GM12878 (cell line): Measurements from ENCODE around the gene HINT3. TPM values are rescaled to one million over a fixed set of nuclear protein-coding genes. Genes with fewer than 3 reads are reported as not detected.

Source experiments
- ATF3 ChIP-seq: IDR thresholded peaks from 2 replicates; pipeline ENCODE4 v1.6.1; 2011; ENCODE audit warnings: low read depth, mild to moderate bottlenecking, low read length, moderate library complexity, borderline replicate concordance; ENCODE audit errors: extremely low read depth
- BCL3 ChIP-seq: IDR thresholded peaks from 2 replicates; pipeline ENCODE4 v1.6.1; 2011; ENCODE audit warnings: borderline replicate concordance, low read depth, mild to moderate bottlenecking, moderate library complexity, low read length; ENCODE audit not compliant: insufficient read depth, poor library complexity, severe bottlenecking
- E2F4 ChIP-seq: IDR thresholded peaks from 2 replicates; pipeline ENCODE4 v1.6.1; 2012; ENCODE audit warnings: low read depth, low read length, improper control_type of control experiment
- EGR1 ChIP-seq, 2 experiments: IDR thresholded peaks; 1 replicate in 1 of 2; 2 replicates in 1 of 2; pipeline ENCODE4 v1.6.1; 2011 to 2012; ENCODE audit warnings: low read depth in 2 of 2, low read length in 2 of 2, borderline replicate concordance in 1 of 2, mild to moderate bottlenecking in 1 of 2, moderate library complexity in 1 of 2
- NFYB ChIP-seq: IDR thresholded peaks from 2 replicates; pipeline ENCODE4 v1.6.1; 2011; ENCODE audit warnings: low read depth, mild to moderate bottlenecking, low read length, improper control_type of control experiment, moderate library complexity; ENCODE audit not compliant: insufficient read depth
- SUPT20H ChIP-seq: IDR thresholded peaks from 2 replicates; pipeline ENCODE4 v1.6.1; 2011; ENCODE audit warnings: low read depth, mild to moderate bottlenecking, low read length, moderate library complexity, borderline replicate concordance; ENCODE audit not compliant: control insufficient read depth
- TCF7 ChIP-seq: IDR thresholded peaks from 2 replicates; pipeline ENCODE4 v1.6.1; 2014; ENCODE audit warnings: antibody characterized with exemption, borderline replicate concordance
- ZBTB11 ChIP-seq: fragments of 450-650 bp; formaldehyde crosslinking; IDR thresholded peaks from 2 replicates; pipeline ENCODE4 v1.5.0; 2022; ENCODE audit warnings: mild to moderate bottlenecking, missing genetic modification characterization
- ZBTB33 ChIP-seq: fragments of 450-650 bp; IDR thresholded peaks from 2 replicates; pipeline ENCODE4 v1.6.1; 2017; ENCODE audit warnings: mild to moderate bottlenecking
- ZNF207 ChIP-seq: fragments of 450-650 bp; IDR thresholded peaks from 2 replicates; pipeline ENCODE4 v1.6.1; 2014; ENCODE audit warnings: antibody characterized with exemption, mild to moderate bottlenecking, borderline replicate concordance
- ZNF687 ChIP-seq: fragments of 450-650 bp; IDR thresholded peaks from 2 replicates; pipeline ENCODE4 v1.6.1; 2017; ENCODE audit warnings: mild to moderate bottlenecking, moderate library complexity
- polyA plus RNA-seq, 11 experiments: library from polyadenylated mRNA; depleted of rRNA in 4 of 11; unstranded in 6 of 11; stranded (reverse) in 5 of 11; fragments of >200 nt; fragmentation: Nextera tagmentation in 4 of 11; fragmentation: Illumina TruSeq in 1 of 11; extraction: Ambion mirVana in 4 of 11; extraction: Trizol in 1 of 11; gene quantifications; 1 replicate in 1 of 11; 2 replicates in 10 of 11; pipeline versions ENCODE4 v1.2.1 to v1.2.3, GENCODE V29; 2011 to 2016; ENCODE audit warnings: inconsistent platforms in 2 of 11, missing spikeins in 2 of 11, low read depth in 1 of 11
- total RNA-seq, 4 experiments: library from RNA; depleted of rRNA in 3 of 4; stranded (reverse); fragments of >200 nt in 3 of 4; fragmentation: Illumina TruSeq in 1 of 4; extraction: Trizol in 1 of 4; gene quantifications; 2 replicates each; pipeline versions ENCODE4 v1.2.1 to v1.2.3, GENCODE V29; 2013 to 2021

HINT3 gene
- total and polyA plus RNA-seq, 10 of the 15 experiments (the other 5 are each of a cell fraction or from before 2014, with no cell fraction given): 0.72 to 9.1 (median 5.4) TPM

- TF ChIP-seq SUPT20H (no peak), E2F4 (no peak), EGR1 (IDR thresholded peaks at IDR 0.05; ENCODE audit: borderline replicate concordance in 1 of 2, low read depth in 2 of 2, low read length in 2 of 2) (no peak), BCL3 (no peak), NFYB (no peak), TCF7 (no peak), ATF3 (no peak), ZBTB33 (no peak), ZNF207 (peak; percentile 41; the same call in 1 of the 2 replicates), ZBTB11 (CRISPR knock-in tag) (peak; percentile 70; the same call in 1 of the 2 replicates), ZNF687 (0 out of 2 replicates have a peak, but pooled peaks have one; percentile 41)
Measured at GRCh38 chr6:125986301-125987025, 29.9 kb downstream of the HINT3 start, which contains the start of gene TRMT11 (continued).
